ENCODE measurements around the gene CDC73.

Gene CDC73

GRCh38 chr1:193105821-193106177, 16.0 kb upstream of the CDC73 start:
- no peak for TF ChIP-seq GATA2 (IDR thresholded peaks at IDR 0.05; ENCODE audit: low read depth, low read length)
- no peak for TF ChIP-seq GATA3 (IDR thresholded peaks at IDR 0.05; ENCODE audit: low read depth, low read length)

- TF ChIP-seq GATA2 (IDR thresholded peaks at IDR 0.05; ENCODE audit: low read depth, low read length), result no peak
- TF ChIP-seq GATA3 (IDR thresholded peaks at IDR 0.05; ENCODE audit: low read depth, low read length), result no peak
Measured at GRCh38 chr1:193108471-193108870, 13.4 kb upstream of the CDC73 start.

GRCh38 chr1:193109619-193110018, 12.2 kb upstream of the CDC73 start:
- TF ChIP-seq GATA3 (IDR thresholded peaks at IDR 0.05; ENCODE audit: low read depth, low read length) (no peak), GATA2 (IDR thresholded peaks at IDR 0.05; ENCODE audit: low read depth, low read length) (no peak)

GRCh38 chr1:193110246-193110645, 11.6 kb upstream of the CDC73 start:
- TF ChIP-seq GATA2 (IDR thresholded peaks at IDR 0.05; ENCODE audit: low read depth, low read length), result no peak
- no peak for TF ChIP-seq GATA3 (IDR thresholded peaks at IDR 0.05; ENCODE audit: low read depth, low read length)

GRCh38 chr1:193110864-193111263, 11.0 kb upstream of the CDC73 start:
- TF ChIP-seq GATA2 (IDR thresholded peaks at IDR 0.05; ENCODE audit: low read depth, low read length) (no peak), GATA3 (IDR thresholded peaks at IDR 0.05; ENCODE audit: low read depth, low read length) (no peak)

GRCh38 chr1:193111641-193112090, 10.2 kb upstream of the CDC73 start:
- TF ChIP-seq GATA3 (IDR thresholded peaks at IDR 0.05; ENCODE audit: low read depth, low read length) (no peak), GATA2 (IDR thresholded peaks at IDR 0.05; ENCODE audit: low read depth, low read length) (no peak)

GRCh38 chr1:193113258-193113991, 8.4 kb upstream of the CDC73 start:
- TF ChIP-seq GATA2 (IDR thresholded peaks at IDR 0.05; ENCODE audit: low read depth, low read length), result no peak
- no peak for TF ChIP-seq GATA3 (IDR thresholded peaks at IDR 0.05; ENCODE audit: low read depth, low read length)

GRCh38 chr1:193113992-193114332, 7.9 kb upstream of the CDC73 start:
- TF ChIP-seq GATA3 (IDR thresholded peaks at IDR 0.05; ENCODE audit: low read depth, low read length) (no peak), GATA2 (IDR thresholded peaks at IDR 0.05; ENCODE audit: low read depth, low read length) (no peak)

- TF ChIP-seq GATA2 (IDR thresholded peaks at IDR 0.05; ENCODE audit: low read depth, low read length) (no peak), GATA3 (IDR thresholded peaks at IDR 0.05; ENCODE audit: low read depth, low read length) (no peak)
Measured at GRCh38 chr1:193114485-193115095, 7.2 kb upstream of the CDC73 start.

GRCh38 chr1:193115629-193116227, 6.1 kb upstream of the CDC73 start:
- TF ChIP-seq GATA2 (IDR thresholded peaks at IDR 0.05; ENCODE audit: low read depth, low read length), result no peak
- no peak for TF ChIP-seq GATA3 (IDR thresholded peaks at IDR 0.05; ENCODE audit: low read depth, low read length)

GRCh38 chr1:193118194-193118593, 3.6 kb upstream of the CDC73 start:
- TF ChIP-seq GATA3 (IDR thresholded peaks at IDR 0.05; ENCODE audit: low read depth, low read length) (no peak), GATA2 (IDR thresholded peaks at IDR 0.05; ENCODE audit: low read depth, low read length) (no peak)

GRCh38 chr1:193118803-193119730, 2.8 kb upstream of the CDC73 start:
- TF ChIP-seq GATA3 (IDR thresholded peaks at IDR 0.05; ENCODE audit: low read depth, low read length) (no peak), GATA2 (IDR thresholded peaks at IDR 0.05; ENCODE audit: low read depth, low read length) (no peak)

GRCh38 chr1:193120604-193121166, 1.1 kb upstream of the CDC73 start:
- no peak for TF ChIP-seq GATA2 (IDR thresholded peaks at IDR 0.05; ENCODE audit: low read depth, low read length)
- TF ChIP-seq GATA3 (IDR thresholded peaks at IDR 0.05; ENCODE audit: low read depth, low read length), result no peak

GRCh38 chr1:193123751-193124150, 1.9 kb downstream of the CDC73 start:
- TF ChIP-seq GATA3 (IDR thresholded peaks at IDR 0.05; ENCODE audit: low read depth, low read length), result no peak
- TF ChIP-seq GATA2 (IDR thresholded peaks at IDR 0.05; ENCODE audit: low read depth, low read length), result no peak
